ENCODE measurements around the gene KYNU. TPM values are rescaled to one million over a fixed set of nuclear protein-coding genes. Genes with fewer than 3 reads are reported as not detected.

The KYNU gene
- total RNA-seq, 4 donors from 2014 or later = 0.27 to 5.7 (median 3.6) TPM

DNA sequence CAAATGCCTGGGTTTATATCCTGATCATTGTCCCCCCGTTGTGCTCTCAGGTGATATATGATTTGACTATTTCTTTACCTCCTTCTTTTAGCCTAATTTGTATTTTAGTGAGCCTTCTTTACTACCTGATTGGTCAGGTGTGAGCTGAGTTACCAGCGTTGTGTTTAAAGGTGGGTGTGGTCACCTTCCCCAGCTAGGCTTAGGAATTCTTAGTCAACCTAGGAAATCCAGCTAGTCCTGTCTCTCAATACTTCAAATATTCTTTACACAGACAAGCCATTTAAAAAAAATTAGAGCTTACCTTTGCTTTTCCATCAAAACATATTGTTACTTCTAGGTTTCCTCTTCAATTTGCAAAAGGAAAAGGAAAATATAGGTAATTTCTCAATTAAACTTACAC lies 30.2 kb downstream of the KYNU start:
- 73 to 90% methylated on average over 2 of the region's 2 CpGs for WGBS, 2 donors (ENCODE audit: low coverage in 1 of 2)

DNA sequence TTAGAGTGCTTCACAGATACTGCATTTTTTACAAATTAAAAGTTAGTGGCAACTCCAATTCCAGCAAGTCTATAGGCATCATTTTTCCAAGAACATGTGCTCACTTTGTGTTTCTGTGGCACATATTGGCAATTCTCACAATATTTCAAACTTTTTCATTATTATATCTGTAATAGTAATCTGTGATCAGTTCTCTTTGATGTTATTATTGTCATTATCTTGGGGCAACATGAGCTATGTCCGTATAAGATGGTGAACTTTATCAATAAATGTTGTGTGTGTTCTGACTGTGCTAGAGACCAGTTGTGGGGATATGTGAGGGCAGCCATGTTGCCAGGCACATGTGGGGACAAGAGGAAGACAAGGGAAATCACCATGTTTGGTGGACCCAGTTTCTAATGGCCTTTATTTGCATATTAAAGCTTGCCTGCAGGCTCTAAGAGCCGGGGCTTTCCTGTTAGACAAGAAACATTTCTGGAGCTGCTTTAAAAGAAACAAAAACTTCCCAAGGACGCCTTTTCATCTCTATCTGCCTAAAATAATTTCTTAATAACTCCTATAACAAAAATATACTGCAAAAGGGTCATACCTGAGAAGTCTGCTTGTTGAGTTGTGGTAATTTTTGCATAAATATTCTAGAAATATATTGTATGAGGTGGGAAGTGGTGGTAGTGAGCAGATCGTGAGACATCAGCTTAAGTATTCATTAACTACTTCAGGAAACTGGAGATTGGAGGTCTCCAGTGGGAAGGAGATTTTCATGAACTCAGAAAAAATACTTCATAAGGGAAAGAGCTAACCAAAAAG lies 37.2 kb downstream of the KYNU start:
- H3K36me3 ChIP-seq = no peaks in the 10 kb centered on the region
- no peaks in the 10 kb centered on the region for H3K9me3 ChIP-seq
- WGBS, 2 donors (ENCODE audit: low coverage in 1 of 2) = 57 to 59% methylated on average over 3 to 4 of the region's 4 CpGs
- no peaks in the 10 kb centered on the region for H3K4me1 ChIP-seq
- H3K27me3 ChIP-seq = no peaks in the 10 kb centered on the region
- TF ChIP-seq EP300 (IDR thresholded peaks at IDR 0.05) = no peak
- no peak for TF ChIP-seq POLR2AphosphoS5 (IDR thresholded peaks at IDR 0.05)
- no peak for ATAC-seq
- no peak overlapping the region for H3K4me3 ChIP-seq
- no peak overlapping the region for H3K27ac ChIP-seq

More for the DNA sequence above, 30.2 kb downstream of the KYNU start:
- TF ChIP-seq POLR2AphosphoS5 (IDR thresholded peaks at IDR 0.05) (no peak), EP300 (IDR thresholded peaks at IDR 0.05) (no peak), POLR2A (IDR thresholded peaks at IDR 0.05) (no peak)
- TF ChIP-seq, protein P1, sequence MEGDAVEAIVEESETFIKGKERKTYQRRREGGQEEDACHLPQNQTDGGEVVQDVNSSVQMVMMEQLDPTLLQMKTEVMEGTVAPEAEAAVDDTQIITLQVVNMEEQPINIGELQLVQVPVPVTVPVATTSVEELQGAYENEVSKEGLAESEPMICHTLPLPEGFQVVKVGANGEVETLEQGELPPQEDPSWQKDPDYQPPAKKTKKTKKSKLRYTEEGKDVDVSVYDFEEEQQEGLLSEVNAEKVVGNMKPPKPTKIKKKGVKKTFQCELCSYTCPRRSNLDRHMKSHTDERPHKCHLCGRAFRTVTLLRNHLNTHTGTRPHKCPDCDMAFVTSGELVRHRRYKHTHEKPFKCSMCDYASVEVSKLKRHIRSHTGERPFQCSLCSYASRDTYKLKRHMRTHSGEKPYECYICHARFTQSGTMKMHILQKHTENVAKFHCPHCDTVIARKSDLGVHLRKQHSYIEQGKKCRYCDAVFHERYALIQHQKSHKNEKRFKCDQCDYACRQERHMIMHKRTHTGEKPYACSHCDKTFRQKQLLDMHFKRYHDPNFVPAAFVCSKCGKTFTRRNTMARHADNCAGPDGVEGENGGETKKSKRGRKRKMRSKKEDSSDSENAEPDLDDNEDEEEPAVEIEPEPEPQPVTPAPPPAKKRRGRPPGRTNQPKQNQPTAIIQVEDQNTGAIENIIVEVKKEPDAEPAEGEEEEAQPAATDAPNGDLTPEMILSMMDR (IDR thresholded peaks at IDR 0.05) = no peak
- ATAC-seq = no peak
- Histone ChIP-seq H3K4me3 (no peak overlapping the region), H3K9me3 (no peaks in the 10 kb centered on the region), H3K36me3 (no peaks in the 10 kb centered on the region), H3K27me3 (no peaks in the 10 kb centered on the region), H3K4me1 (no peaks in the 10 kb centered on the region), H3K27ac (no peak overlapping the region)

GRCh38 chr2:142915502-142915901 lies 38.0 kb downstream of the KYNU start:
- Histone ChIP-seq H3K4me1 (no peaks in the 10 kb centered on the region), H3K4me3 (no peak overlapping the region), H3K27me3 (no peaks in the 10 kb centered on the region), H3K9me3 (no peaks in the 10 kb centered on the region), H3K36me3 (no peaks in the 10 kb centered on the region), H3K27ac (no peak overlapping the region)
- no peak for TF ChIP-seq POLR2AphosphoS5 (IDR thresholded peaks at IDR 0.05)
- TF ChIP-seq EP300 (IDR thresholded peaks at IDR 0.05) = no peak
- TF ChIP-seq, protein P1 (IDR thresholded peaks at IDR 0.05) = no peak
- no peak for TF ChIP-seq POLR2A (IDR thresholded peaks at IDR 0.05)
- no peak for ATAC-seq
- 73 to 85% methylated on average over 1 of the region's 1 CpG for WGBS, 2 donors (ENCODE audit: low coverage in 1 of 2)

DNA sequence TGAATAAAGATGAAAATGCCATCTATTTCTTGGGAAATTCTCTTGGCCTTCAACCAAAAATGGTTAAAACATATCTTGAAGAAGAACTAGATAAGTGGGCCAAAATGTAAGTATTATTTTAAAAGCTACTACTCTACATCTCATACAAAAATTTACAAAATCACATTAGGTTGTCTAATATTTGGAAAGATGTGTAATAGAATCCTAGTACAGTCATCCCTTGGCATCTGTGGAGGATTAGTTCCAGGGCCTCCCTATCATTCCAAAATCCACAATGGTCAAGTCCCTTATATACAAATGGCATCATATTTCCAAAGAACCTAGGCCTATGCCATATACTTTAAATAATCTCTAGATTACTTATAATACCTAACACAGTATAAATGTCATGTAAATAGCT lies 41.2 kb downstream of the KYNU start:
- Histone ChIP-seq H3K4me3 (no peak overlapping the region), H3K27me3 (no peaks in the 10 kb centered on the region), H3K4me1 (no peaks in the 10 kb centered on the region), H3K27ac (no peak overlapping the region), H3K36me3 (no peaks in the 10 kb centered on the region), H3K9me3 (no peaks in the 10 kb centered on the region)
- ATAC-seq = no peak
- TF ChIP-seq POLR2AphosphoS5 (IDR thresholded peaks at IDR 0.05) (no peak), POLR2A (IDR thresholded peaks at IDR 0.05) (no peak), EP300 (IDR thresholded peaks at IDR 0.05) (no peak)
- TF ChIP-seq, protein P1 (IDR thresholded peaks at IDR 0.05) = no peak

GRCh38 chr2:142920571-142920970 lies 43.1 kb downstream of the KYNU start:
- no peaks in the 10 kb centered on the region for H3K36me3 ChIP-seq
- H3K27ac ChIP-seq = no peak overlapping the region
- no peaks in the 10 kb centered on the region for H3K9me3 ChIP-seq
- WGBS, 2 donors (ENCODE audit: low coverage in 1 of 2) = 45 to 75% methylated on average over 2 to 3 of the region's 3 CpGs
- H3K4me1 ChIP-seq = no peaks in the 10 kb centered on the region
- no peaks in the 10 kb centered on the region for H3K27me3 ChIP-seq
- no peak overlapping the region for H3K4me3 ChIP-seq
- TF ChIP-seq EP300 (IDR thresholded peaks at IDR 0.05) = no peak
- no peak for TF ChIP-seq POLR2AphosphoS5 (IDR thresholded peaks at IDR 0.05)
- TF ChIP-seq POLR2A (IDR thresholded peaks at IDR 0.05) = no peak
- TF ChIP-seq, protein P1 (IDR thresholded peaks at IDR 0.05) = no peak
- ATAC-seq = no peak
